Hepatic stellate cell (primary cell): ENCODE results near the gene SLC25A28.

ENCODE experiments used
- DNase-seq: peaks from one replicate; pipeline ENCODE4 v3.0.0; 2011; ENCODE audit warnings: low spot score

SLC25A28 gene

GRCh38 chr10:99590799-99591198, 29.4 kb downstream of the SLC25A28 start:
- DNase-seq, result no peak

GRCh38 chr10:99583687-99584086, 36.6 kb downstream of the SLC25A28 start:
- no peak for DNase-seq

DNA sequence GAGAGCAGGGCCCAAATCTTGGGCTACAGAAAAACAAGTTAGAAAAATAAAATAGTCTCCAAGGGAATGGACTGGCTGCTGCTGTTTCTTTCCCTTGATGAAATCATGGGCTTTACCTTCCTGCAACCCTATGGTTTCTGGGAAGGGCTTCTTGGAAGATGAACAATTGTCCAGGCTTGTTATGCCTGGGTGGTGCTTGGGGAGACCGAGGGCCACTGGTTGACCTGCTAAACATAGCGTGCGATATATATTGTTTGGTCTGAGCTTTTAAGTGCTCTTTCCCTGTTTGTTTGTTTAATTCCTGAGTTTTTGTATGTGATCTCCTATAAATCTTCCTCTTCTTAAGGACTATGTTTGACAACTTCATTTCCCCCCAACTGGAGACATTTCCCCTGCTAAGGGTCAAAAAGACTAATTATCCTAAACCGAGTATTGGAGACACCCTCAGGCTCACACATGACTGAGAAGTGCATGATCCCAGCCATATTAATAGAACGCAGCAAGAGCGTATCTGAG, 37.9 kb downstream of the SLC25A28 start:
- no peak for DNase-seq

GRCh38 chr10:99579971-99580370, 40.3 kb downstream of the SLC25A28 start:
- no peak for DNase-seq

DNA sequence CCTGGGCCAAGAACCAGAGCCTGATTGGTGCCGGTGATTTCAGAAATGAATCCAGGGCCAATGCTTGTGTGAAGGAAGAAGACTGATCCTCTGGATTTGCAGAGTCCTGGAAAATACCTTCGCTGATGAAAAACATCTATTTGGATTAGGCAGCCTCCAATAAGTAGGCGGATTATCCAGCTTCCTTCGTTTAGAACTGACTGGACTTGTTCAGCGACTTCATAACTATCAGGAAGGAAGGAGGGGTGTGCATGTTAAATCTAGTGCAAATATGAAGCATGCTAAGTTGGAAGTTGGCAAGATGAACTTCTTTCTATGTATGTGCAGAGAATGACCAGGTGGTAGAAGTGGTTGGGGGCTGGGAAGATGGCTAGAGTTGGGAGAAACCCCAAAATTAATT, 46.4 kb downstream of the SLC25A28 start:
- DNase-seq, result no peak

DNA sequence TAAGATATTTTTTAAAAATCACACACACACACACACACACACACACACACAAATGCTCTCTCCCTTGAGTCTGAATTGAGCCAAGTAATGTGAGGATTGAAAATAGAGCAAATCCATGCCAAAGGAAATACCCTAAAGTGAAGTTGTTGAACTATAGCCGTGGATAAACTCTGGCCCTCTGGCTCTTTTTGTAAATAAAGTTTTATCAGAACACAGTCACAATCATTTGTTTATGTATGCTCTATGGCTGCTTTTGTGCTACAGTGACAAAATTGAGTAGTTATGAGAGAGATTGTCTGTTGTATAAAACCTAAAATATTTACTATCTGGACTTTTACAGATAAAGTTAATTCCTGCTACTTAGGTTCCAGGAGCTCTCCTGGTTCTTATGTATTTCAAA, 48.4 kb downstream of the SLC25A28 start:
- DNase-seq, result no peak

GRCh38 chr10:99569961-99570360, 50.3 kb downstream of the SLC25A28 start:
- no peak for DNase-seq

DNA sequence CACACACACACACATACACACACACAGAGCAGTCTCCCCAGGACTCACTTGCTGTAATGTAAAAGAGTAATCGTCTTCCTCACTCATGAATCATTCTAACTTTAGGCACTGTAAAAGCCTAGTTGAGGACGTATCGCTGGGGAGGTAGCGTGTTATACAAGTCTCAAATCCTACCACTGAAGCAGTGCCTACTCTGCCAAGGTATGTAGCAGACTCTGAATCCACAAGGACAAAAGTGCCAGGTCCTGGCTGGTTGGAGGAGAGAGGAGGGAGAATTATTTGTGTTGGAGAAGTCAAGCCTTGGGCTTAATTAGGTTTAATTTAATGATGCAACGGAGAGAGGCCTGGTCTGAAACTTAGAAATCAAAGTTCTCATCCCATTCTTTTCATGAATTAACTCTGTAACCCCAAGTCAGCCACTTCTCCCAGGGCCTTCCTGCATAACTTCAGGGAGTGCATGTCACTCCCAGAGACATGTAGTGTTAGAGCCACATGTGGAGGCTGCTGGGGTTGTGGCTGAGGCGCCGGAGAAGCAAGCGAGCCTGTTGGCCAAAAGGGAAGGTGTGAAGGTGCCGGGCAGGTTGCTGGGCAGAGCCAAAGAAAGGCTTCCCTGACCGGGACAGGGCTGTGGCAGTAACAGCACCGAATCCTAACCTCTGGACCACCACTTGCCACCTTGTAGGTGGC, 50.8 kb downstream of the SLC25A28 start:
- no peak for DNase-seq

DNA sequence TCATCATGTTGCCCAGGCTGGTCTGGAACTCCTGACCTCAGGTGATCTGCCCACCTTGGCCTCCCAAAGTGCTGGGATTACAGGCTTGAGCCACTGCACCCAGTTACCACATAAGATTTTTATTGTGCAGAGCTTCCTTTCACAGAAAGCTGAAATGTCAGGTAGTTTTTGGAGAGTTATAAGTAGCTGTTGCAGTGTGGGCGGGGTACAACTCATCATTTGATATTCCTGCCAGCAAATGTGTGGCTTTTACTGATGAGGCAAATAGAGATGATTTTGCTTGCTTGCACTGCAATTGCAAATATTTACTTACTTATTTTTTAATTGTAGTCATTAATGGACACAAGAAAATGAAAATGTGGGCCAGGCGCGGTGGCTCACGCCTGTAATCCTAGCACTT, 55.1 kb downstream of the SLC25A28 start:
- no peak for DNase-seq

DNA sequence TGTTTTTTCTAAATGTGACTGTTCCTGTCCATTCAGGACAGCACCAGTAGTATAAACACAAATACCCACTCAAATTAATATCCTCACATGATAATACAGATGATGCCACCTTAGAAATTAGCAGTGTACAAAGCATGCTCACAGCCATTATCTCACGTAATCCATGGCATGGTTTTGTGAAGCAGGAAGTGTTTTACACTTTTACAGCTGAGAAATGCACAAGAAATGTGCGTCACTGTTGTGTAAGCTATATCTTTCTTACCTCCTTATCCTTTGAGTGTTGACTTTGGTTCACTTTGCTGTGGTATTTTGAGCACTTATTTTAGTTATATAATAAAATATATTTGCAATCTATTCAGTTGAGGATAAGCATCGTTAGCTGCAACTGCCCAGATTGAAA, 55.9 kb downstream of the SLC25A28 start:
- no peak for DNase-seq

DNA sequence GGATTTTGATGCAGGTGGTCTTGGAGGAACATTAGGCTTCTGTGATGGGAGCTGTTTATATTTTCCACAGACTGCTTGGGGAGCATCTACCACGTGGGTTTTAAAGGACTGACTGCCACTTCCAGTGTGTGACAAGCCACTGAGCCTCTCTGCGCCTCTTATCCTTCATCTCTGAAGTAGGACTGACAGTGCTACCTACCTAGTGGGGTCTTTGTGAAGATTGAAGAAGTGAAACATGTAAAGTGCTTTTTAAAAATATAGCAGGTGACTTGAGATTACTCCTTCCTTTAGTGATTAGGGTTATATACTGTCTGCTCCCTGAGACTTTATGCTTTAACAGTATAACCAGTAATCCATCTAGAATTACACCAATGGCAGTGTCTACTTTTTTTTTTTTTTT, 57.6 kb downstream of the SLC25A28 start:
- no peak for DNase-seq
